Measurements from ENCODE around the gene CDK9. TPM values are rescaled to one million over a fixed set of nuclear protein-coding genes. Genes with fewer than 3 reads are reported as not detected.

The CDK9 gene
- total and polyA plus RNA-seq, 11 donors: 26.2 to 60.3 (median 40.2) TPM

GRCh38 chr9:127763918-127764384, 21.9 kb upstream of the CDK9 start:
- Histone ChIP-seq H3K36me3 (peaks cover 0 to 33% (median 10%) of the 10 kb centered on the region in 9 donors), H3K9me3 (no peaks in the 10 kb centered on the region), H3K4me1 (peaks cover 9 to 97% (median 55%) of the 10 kb centered on the region in 12 donors), H3K27me3 (peaks cover 0 to 2% (median 0%) of the 10 kb centered on the region in 9 donors), H3K27ac (peak overlapping the region; percentile 45 to 96 (median 88)), H3K4me3 (no peak overlapping the region)
- intact Hi-C loops (cut with DNase I): loop anchor here in 2 of 10 donors (1.0 to 10.0 kb wide), 3 partner anchors 21 to 93 kb away; partner anchors contain the start of gene ENG (in 1 of the 2)
- ATAC-seq: peak; percentile 66 to 83 (median 76)
- peak in 1 of 2 donors; percentile 23 for TF ChIP-seq POLR2A (IDR thresholded peaks at IDR 0.05)
- TF ChIP-seq, protein P1, sequence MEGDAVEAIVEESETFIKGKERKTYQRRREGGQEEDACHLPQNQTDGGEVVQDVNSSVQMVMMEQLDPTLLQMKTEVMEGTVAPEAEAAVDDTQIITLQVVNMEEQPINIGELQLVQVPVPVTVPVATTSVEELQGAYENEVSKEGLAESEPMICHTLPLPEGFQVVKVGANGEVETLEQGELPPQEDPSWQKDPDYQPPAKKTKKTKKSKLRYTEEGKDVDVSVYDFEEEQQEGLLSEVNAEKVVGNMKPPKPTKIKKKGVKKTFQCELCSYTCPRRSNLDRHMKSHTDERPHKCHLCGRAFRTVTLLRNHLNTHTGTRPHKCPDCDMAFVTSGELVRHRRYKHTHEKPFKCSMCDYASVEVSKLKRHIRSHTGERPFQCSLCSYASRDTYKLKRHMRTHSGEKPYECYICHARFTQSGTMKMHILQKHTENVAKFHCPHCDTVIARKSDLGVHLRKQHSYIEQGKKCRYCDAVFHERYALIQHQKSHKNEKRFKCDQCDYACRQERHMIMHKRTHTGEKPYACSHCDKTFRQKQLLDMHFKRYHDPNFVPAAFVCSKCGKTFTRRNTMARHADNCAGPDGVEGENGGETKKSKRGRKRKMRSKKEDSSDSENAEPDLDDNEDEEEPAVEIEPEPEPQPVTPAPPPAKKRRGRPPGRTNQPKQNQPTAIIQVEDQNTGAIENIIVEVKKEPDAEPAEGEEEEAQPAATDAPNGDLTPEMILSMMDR (IDR thresholded peaks at IDR 0.05): peak in 11 of 12 donors; percentile 37 to 63 (median 48)
- DNase-seq: peak; percentile 73 to 85 (median 81)
- 25 to 41% (median 35%) methylated on average over 7 of the region's 7 CpGs for WGBS, 4 donors

GRCh38 chr9:127765418-127765817, 20.4 kb upstream of the CDK9 start:
- intact Hi-C loops (cut with DNase I): loop anchor here in 1 of 10 donors (10.0 kb wide), 1 partner anchor 89 kb away; the partner anchor contains the start of gene ENG
- WGBS, 4 donors: 59 to 76% (median 64%) methylated on average over 1 of the region's 1 CpG

GRCh38 chr9:127767410-127767809, 18.4 kb upstream of the CDK9 start:
- ATAC-seq: no peak
- Histone ChIP-seq H3K27me3 (no peaks in the 10 kb centered on the region), H3K4me3 (peak overlapping the region in 10 of 12 donors; percentile 13 to 89 (median 72)), H3K9me3 (no peaks in the 10 kb centered on the region), H3K27ac (peak overlapping the region; percentile 70 to 96 (median 84)), H3K36me3 (peaks cover 0 to 14% (median 4%) of the 10 kb centered on the region in 9 donors), H3K4me1 (peaks cover 9 to 90% (median 51%) of the 10 kb centered on the region in 12 donors)
- DNase-seq: no peak
- 54 to 62% (median 59%) methylated on average over 3 of the region's 3 CpGs for WGBS, 4 donors
- intact Hi-C loops (cut with DNase I): loop anchor here in 2 of 10 donors (2.0 to 10.0 kb wide), 2 partner anchors 15 to 87 kb away; partner anchors contain the start of gene ENG (in 1 of the 2)
- TF ChIP-seq, protein P1 (IDR thresholded peaks at IDR 0.05): no peak
- no peak for TF ChIP-seq POLR2A (IDR thresholded peaks at IDR 0.05)

More at GRCh38 chr9:127765418-127765817, 20.4 kb upstream of the CDK9 start:
- TF ChIP-seq, protein P1 (IDR thresholded peaks at IDR 0.05): no peak
- TF ChIP-seq POLR2A (IDR thresholded peaks at IDR 0.05): no peak
- peaks cover 9 to 98% (median 50%) of the 10 kb centered on the region in 12 donors for H3K4me1 ChIP-seq
- no peak overlapping the region for H3K4me3 ChIP-seq
- H3K27me3 ChIP-seq: no peaks in the 10 kb centered on the region
- no peaks in the 10 kb centered on the region for H3K9me3 ChIP-seq
- peak overlapping the region in 11 of 12 donors; percentile 74 to 96 (median 82) for H3K27ac ChIP-seq
- peaks cover 0 to 20% (median 4%) of the 10 kb centered on the region in 9 donors for H3K36me3 ChIP-seq
- ATAC-seq (no peak), DNase-seq (no peak)

DNA sequence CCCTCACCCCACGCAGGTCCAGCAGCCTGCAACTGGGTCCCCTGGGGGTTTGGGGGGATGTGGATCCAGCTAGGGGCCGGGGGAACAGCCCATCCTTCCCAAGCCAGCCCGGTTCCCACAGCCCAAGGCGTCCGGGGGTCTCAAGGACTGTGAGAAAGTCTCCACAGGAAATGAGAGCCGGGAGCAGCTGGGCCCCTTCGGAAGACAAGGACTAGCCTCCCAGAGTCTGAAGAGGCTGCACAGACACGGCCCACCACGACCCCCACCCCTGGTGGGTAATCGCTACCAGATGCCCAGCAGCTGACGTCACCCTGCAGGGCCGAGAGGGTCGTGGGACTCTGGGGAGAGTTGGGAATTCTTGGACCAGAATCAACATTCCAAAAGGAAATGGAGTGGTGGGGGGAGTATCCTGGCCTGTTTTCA, 17.9 kb upstream of the CDK9 start:
- no peak for TF ChIP-seq POLR2A (IDR thresholded peaks at IDR 0.05)
- TF ChIP-seq, protein P1 (IDR thresholded peaks at IDR 0.05): no peak
- no peaks in the 10 kb centered on the region for H3K9me3 ChIP-seq
- H3K27ac ChIP-seq: peak overlapping the region; percentile 70 to 96 (median 84)
- intact Hi-C loops (cut with DNase I): loop anchor here in 2 of 10 donors (2.0 to 10.0 kb wide), 2 partner anchors 15 to 87 kb away; partner anchors contain the start of gene ENG (in 1 of the 2)
- ATAC-seq: no peak
- H3K27me3 ChIP-seq: no peaks in the 10 kb centered on the region
- WGBS, 4 donors: 32 to 47% (median 36%) methylated on average over 5 to 13 of the region's 13 CpGs
- H3K36me3 ChIP-seq: peaks cover 0 to 18% (median 5%) of the 10 kb centered on the region in 9 donors
- H3K4me3 ChIP-seq: peak overlapping the region in 11 of 12 donors; percentile 12 to 89 (median 69)
- DNase-seq: peak; percentile 56 to 78 (median 64)
- peaks cover 5 to 85% (median 46%) of the 10 kb centered on the region in 12 donors for H3K4me1 ChIP-seq

Measured in heart left ventricle (tissue), 16 donors.